ENCODE results near the gene OSBPL5.

OSBPL5 gene

GRCh38 chr11:3197878-3198528 lies 32.9 kb upstream of the OSBPL5 start:
- ChIA-PET POLR2A (interaction anchor here (1.2 kb wide), 1 partner anchor 9 kb away, joined by 3 read pairs; no protein-coding TSS in a partner anchor), CTCF (interaction anchor here (1.2 kb wide), 1 partner anchor 16 kb away, joined by 4 read pairs; no protein-coding TSS in a partner anchor)
- no peak overlapping the region for H3K4me3 ChIP-seq (ENCODE audit: control insufficient read depth in 1 of 7, extremely low read depth in 1 of 7, insufficient read depth in 4 of 7, low read depth in 2 of 7, low read length in 6 of 7)
- H3K4me1 ChIP-seq (ENCODE audit: control extremely low read depth in 1 of 4, control insufficient read depth in 4 of 4, insufficient read depth in 4 of 4, low read length in 3 of 4): peaks cover 0 to 14% (median 11%) of the 10 kb centered on the region in 4 experiments
- no peak overlapping the region for H3K27ac ChIP-seq (ENCODE audit: insufficient read depth in 1 of 2, low read depth in 1 of 2, low read length in 2 of 2, poor library complexity in 1 of 2, severe bottlenecking in 2 of 2)
- H3K9me3 ChIP-seq (ENCODE audit: control extremely low read depth in 1 of 5, control insufficient read depth in 4 of 5, insufficient read depth in 2 of 5, low read depth in 1 of 5, low read length in 4 of 5): no peaks in the 10 kb centered on the region
- 96% methylated on average over 4 of the region's 8 CpGs for WGBS (ENCODE audit: insufficient coverage)
- no peak for DNase-seq
- H3K36me3 ChIP-seq (ENCODE audit: control insufficient read depth in 4 of 4, insufficient read depth in 4 of 4, low read length in 3 of 4): no peaks in the 10 kb centered on the region
- peaks cover 0 to 26% (median 4%) of the 10 kb centered on the region in 5 experiments for H3K27me3 ChIP-seq (replicated peaks in 2 of 5; ENCODE audit: control insufficient read depth in 4 of 5, insufficient read depth in 5 of 5, low read length in 4 of 5)

GRCh38 chr11:3197044-3197695 lies 32.1 kb upstream of the OSBPL5 start:
- Histone ChIP-seq H3K4me1 (ENCODE audit: control extremely low read depth in 1 of 4, control insufficient read depth in 4 of 4, insufficient read depth in 4 of 4, low read length in 3 of 4) (peaks cover 0 to 10% (median 2%) of the 10 kb centered on the region in 4 experiments), H3K4me3 (ENCODE audit: control insufficient read depth in 1 of 7, extremely low read depth in 1 of 7, insufficient read depth in 4 of 7, low read depth in 2 of 7, low read length in 6 of 7) (no peak overlapping the region), H3K27me3 (replicated peaks in 2 of 5; ENCODE audit: control insufficient read depth in 4 of 5, insufficient read depth in 5 of 5, low read length in 4 of 5) (peaks cover 0 to 18% (median 0%) of the 10 kb centered on the region in 5 experiments), H3K36me3 (ENCODE audit: control insufficient read depth in 4 of 4, insufficient read depth in 4 of 4, low read length in 3 of 4) (no peaks in the 10 kb centered on the region), H3K27ac (ENCODE audit: insufficient read depth in 1 of 2, low read depth in 1 of 2, low read length in 2 of 2, poor library complexity in 1 of 2, severe bottlenecking in 2 of 2) (no peak overlapping the region), H3K9me3 (ENCODE audit: control extremely low read depth in 1 of 5, control insufficient read depth in 4 of 5, insufficient read depth in 2 of 5, low read depth in 1 of 5, low read length in 4 of 5) (no peaks in the 10 kb centered on the region)
- POLR2A ChIA-PET: interaction anchor here (1.2 kb wide), 1 partner anchor 10 kb away, joined by 3 read pairs; no protein-coding TSS in a partner anchor
- DNase-seq: no peak
- CTCF ChIA-PET: interaction anchor here (1.8 kb wide), 1 partner anchor 20 kb away, joined by 6 read pairs; no protein-coding TSS in a partner anchor
- 97% methylated on average over 9 of the region's 11 CpGs for WGBS (ENCODE audit: insufficient coverage)

- 94% methylated on average over 21 of the region's 23 CpGs for WGBS (ENCODE audit: insufficient coverage)
- POLR2A ChIA-PET: no interaction called here
- H3K4me1 ChIP-seq (ENCODE audit: control extremely low read depth in 1 of 4, control insufficient read depth in 4 of 4, insufficient read depth in 4 of 4, low read length in 3 of 4): peaks cover 0 to 10% (median 2%) of the 10 kb centered on the region in 4 experiments
- H3K27me3 ChIP-seq (replicated peaks in 2 of 5; ENCODE audit: control insufficient read depth in 4 of 5, insufficient read depth in 5 of 5, low read length in 4 of 5): peaks cover 0 to 10% (median 0%) of the 10 kb centered on the region in 5 experiments
- H3K27ac ChIP-seq (ENCODE audit: insufficient read depth in 1 of 2, low read depth in 1 of 2, low read length in 2 of 2, poor library complexity in 1 of 2, severe bottlenecking in 2 of 2): no peak overlapping the region
- no peak for DNase-seq
- no peaks in the 10 kb centered on the region for H3K9me3 ChIP-seq (ENCODE audit: control extremely low read depth in 1 of 5, control insufficient read depth in 4 of 5, insufficient read depth in 2 of 5, low read depth in 1 of 5, low read length in 4 of 5)
- no peak overlapping the region for H3K4me3 ChIP-seq (ENCODE audit: control insufficient read depth in 1 of 7, extremely low read depth in 1 of 7, insufficient read depth in 4 of 7, low read depth in 2 of 7, low read length in 6 of 7)
- CTCF ChIA-PET: interaction anchor here (1.1 to 1.8 kb wide), 4 partner anchors 13 to 67 kb away, joined by 3 to 6 read pairs (median 4); no protein-coding TSS in a partner anchor
- H3K36me3 ChIP-seq (ENCODE audit: control insufficient read depth in 4 of 4, insufficient read depth in 4 of 4, low read length in 3 of 4): no peaks in the 10 kb centered on the region
These were observed 31.3 kb upstream of the OSBPL5 start for GRCh38 chr11:3196161-3197043.

- peaks cover 0 to 10% (median 2%) of the 10 kb centered on the region in 4 experiments for H3K4me1 ChIP-seq (ENCODE audit: control extremely low read depth in 1 of 4, control insufficient read depth in 4 of 4, insufficient read depth in 4 of 4, low read length in 3 of 4)
- ChIA-PET CTCF (interaction anchor here (1.0 to 1.8 kb wide), 7 partner anchors 10 to 86 kb away, joined by 3 to 6 read pairs (median 4); no protein-coding TSS in a partner anchor), POLR2A (no interaction called here)
- no peaks in the 10 kb centered on the region for H3K36me3 ChIP-seq (ENCODE audit: control insufficient read depth in 4 of 4, insufficient read depth in 4 of 4, low read length in 3 of 4)
- H3K9me3 ChIP-seq (ENCODE audit: control extremely low read depth in 1 of 5, control insufficient read depth in 4 of 5, insufficient read depth in 2 of 5, low read depth in 1 of 5, low read length in 4 of 5): no peaks in the 10 kb centered on the region
- no peak overlapping the region for H3K27ac ChIP-seq (ENCODE audit: insufficient read depth in 1 of 2, low read depth in 1 of 2, low read length in 2 of 2, poor library complexity in 1 of 2, severe bottlenecking in 2 of 2)
- H3K27me3 ChIP-seq (replicated peaks in 2 of 5; ENCODE audit: control insufficient read depth in 4 of 5, insufficient read depth in 5 of 5, low read length in 4 of 5): peaks cover 0 to 5% (median 0%) of the 10 kb centered on the region in 5 experiments
- no peak for DNase-seq
- WGBS (ENCODE audit: insufficient coverage): 78% methylated on average over 21 of the region's 22 CpGs
- no peak overlapping the region for H3K4me3 ChIP-seq (ENCODE audit: control insufficient read depth in 1 of 7, extremely low read depth in 1 of 7, insufficient read depth in 4 of 7, low read depth in 2 of 7, low read length in 6 of 7)
These were observed 30.4 kb upstream of the OSBPL5 start for GRCh38 chr11:3195251-3196160.

GRCh38 chr11:3194016-3194816 lies 29.1 kb upstream of the OSBPL5 start:
- H3K4me3 ChIP-seq (ENCODE audit: control insufficient read depth in 1 of 7, extremely low read depth in 1 of 7, insufficient read depth in 4 of 7, low read depth in 2 of 7, low read length in 6 of 7): no peak overlapping the region
- H3K4me1 ChIP-seq (ENCODE audit: control extremely low read depth in 1 of 4, control insufficient read depth in 4 of 4, insufficient read depth in 4 of 4, low read length in 3 of 4): peaks cover 0 to 10% (median 2%) of the 10 kb centered on the region in 4 experiments
- no peak for DNase-seq
- H3K9me3 ChIP-seq (ENCODE audit: control extremely low read depth in 1 of 5, control insufficient read depth in 4 of 5, insufficient read depth in 2 of 5, low read depth in 1 of 5, low read length in 4 of 5): no peaks in the 10 kb centered on the region
- no peaks in the 10 kb centered on the region for H3K27me3 ChIP-seq (replicated peaks in 2 of 5; ENCODE audit: control insufficient read depth in 4 of 5, insufficient read depth in 5 of 5, low read length in 4 of 5)
- CTCF ChIA-PET: interaction anchor here (1.1 to 1.2 kb wide), 2 partner anchors 14 to 85 kb away, joined by 3 read pairs; no protein-coding TSS in a partner anchor
- no peak overlapping the region for H3K27ac ChIP-seq (ENCODE audit: insufficient read depth in 1 of 2, low read depth in 1 of 2, low read length in 2 of 2, poor library complexity in 1 of 2, severe bottlenecking in 2 of 2)
- POLR2A ChIA-PET: no interaction called here
- H3K36me3 ChIP-seq (ENCODE audit: control insufficient read depth in 4 of 4, insufficient read depth in 4 of 4, low read length in 3 of 4): no peaks in the 10 kb centered on the region
- 87% methylated on average over 9 of the region's 12 CpGs for WGBS (ENCODE audit: insufficient coverage)

Measured in common myeloid progenitor, CD34-positive (primary cell).